Thyroid gland (tissue), 4 donors: ENCODE results near the gene P4HA2. TPM values are rescaled to one million over a fixed set of nuclear protein-coding genes. Genes with fewer than 3 reads are reported as not detected.

Experiments used
- DNase-seq, 2 donors: peaks; one replicate each; pipeline ENCODE4 v3.0.0-alpha.2; 2019
- H3K27ac ChIP-seq, 3 donors: fragments of 200-600 bp; sonication (generic); 1 replicate in 2 of 3; 2 replicates in 1 of 3; pipeline ENCODE4 v1.5.1; 2016 to 2019; ENCODE audit warnings: mild to moderate bottlenecking in 1 of 3, moderate library complexity in 1 of 3
- H3K27me3 ChIP-seq: fragments of 200-600 bp; sonication (generic); one replicate; pipeline ENCODE4 v1.5.1; 2019
- H3K36me3 ChIP-seq, 2 donors: fragments of 200-600 bp; sonication (generic); one replicate each; pipeline ENCODE4 v1.5.1; 2016 to 2019
- H3K4me1 ChIP-seq, 2 donors: fragments of 200-600 bp; sonication (generic); one replicate each; pipeline ENCODE4 v1.5.1; 2017 to 2019
- H3K4me3 ChIP-seq, 3 donors: fragments of 200-600 bp; sonication (generic); replicated peaks in 1 of 3; 1 replicate in 2 of 3; 2 replicates in 1 of 3; pipeline ENCODE4 v1.5.1; 2016; ENCODE audit warnings: mild to moderate bottlenecking in 1 of 3
- H3K9me3 ChIP-seq: fragments of 200-600 bp; sonication (generic); one replicate; pipeline ENCODE4 v1.5.1; 2017
- CTCF ChIP-seq, 6 experiments: fragments of 200-600 bp in 3 of 6; fragments of 450-650 bp in 3 of 6; sonication (generic) in 3 of 6; IDR thresholded peaks; one replicate each; pipeline ENCODE4 v1.5.1; 2016 to 2019; ENCODE audit warnings: antibody characterized with exemption in 6 of 6, mild to moderate bottlenecking in 2 of 6, inconsistent platforms in 1 of 6, moderate library complexity in 1 of 6
- POLR2A ChIP-seq, 2 donors: fragments of 450-650 bp; IDR thresholded peaks; one replicate each; pipeline ENCODE4 v1.6.1; 2017; ENCODE audit warnings: antibody characterized with exemption in 2 of 2, mild to moderate bottlenecking in 2 of 2, moderate library complexity in 1 of 2
- WGBS, 2 donors: methylation state at CpG; one replicate each; pipeline ENCODE4 v1.1.5; 2017; 5-methylcytosine and 5-hydroxymethylcytosine counted together
- intact Hi-C: fragments of 100-400 bp; cut with DNase I; formaldehyde crosslinking; loops from one replicate; pipeline ENCODE4 v1.15.1; 2023
- total RNA-seq, 4 donors: library from RNA; depleted of rRNA; stranded (reverse); fragments of >200 nt; gene quantifications; one replicate each; pipeline ENCODE4 v1.2.3, GENCODE V29; 2016

P4HA2 gene
- total RNA-seq, 4 donors from 2014 or later: 21.3 to 32.0 (median 29.6) TPM

GRCh38 chr5:132202711-132203463 is 24.8 kb downstream of the P4HA2 start:
- Histone ChIP-seq H3K36me3 (peaks cover 17 to 28% of the 10 kb centered on the region in 2 donors), H3K27me3 (no peaks in the 10 kb centered on the region), H3K27ac (no peak overlapping the region), H3K9me3 (no peaks in the 10 kb centered on the region), H3K4me3 (no peak overlapping the region), H3K4me1 (no peaks in the 10 kb centered on the region)
- WGBS, 2 donors: 92 to 100% methylated on average over 2 of the region's 2 CpGs
- intact Hi-C loops: no loop called here
- TF ChIP-seq POLR2A (IDR thresholded peaks at IDR 0.05): no peak
- TF ChIP-seq CTCF (IDR thresholded peaks at IDR 0.05): no peak
- no peak for DNase-seq

GRCh38 chr5:132199116-132199680 is 28.5 kb downstream of the P4HA2 start:
- DNase-seq: no peak
- TF ChIP-seq CTCF (IDR thresholded peaks at IDR 0.05): no peak
- no peak for TF ChIP-seq POLR2A (IDR thresholded peaks at IDR 0.05)
- Histone ChIP-seq H3K36me3 (peaks cover 13 to 25% of the 10 kb centered on the region in 2 donors), H3K9me3 (no peaks in the 10 kb centered on the region), H3K27ac (no peak overlapping the region), H3K27me3 (no peaks in the 10 kb centered on the region), H3K4me1 (no peaks in the 10 kb centered on the region), H3K4me3 (no peak overlapping the region)
- intact Hi-C loops: no loop called here
- 78 to 87% methylated on average over 5 of the region's 5 CpGs for WGBS, 2 donors

GRCh38 chr5:132198571-132198970 is 29.1 kb downstream of the P4HA2 start:
- 96% methylated on average over 5 of the region's 5 CpGs for WGBS, 2 donors
- Histone ChIP-seq H3K27me3 (no peaks in the 10 kb centered on the region), H3K4me1 (no peaks in the 10 kb centered on the region), H3K9me3 (no peaks in the 10 kb centered on the region), H3K27ac (no peak overlapping the region), H3K36me3 (peaks cover 10 to 25% of the 10 kb centered on the region in 2 donors), H3K4me3 (no peak overlapping the region)
- no peak for DNase-seq
- intact Hi-C loops: no loop called here
- TF ChIP-seq CTCF (IDR thresholded peaks at IDR 0.05) (no peak), POLR2A (IDR thresholded peaks at IDR 0.05) (no peak)

GRCh38 chr5:132195727-132196126 is 31.9 kb downstream of the P4HA2 start:
- Histone ChIP-seq H3K27me3 (no peaks in the 10 kb centered on the region), H3K4me3 (no peak overlapping the region), H3K27ac (no peak overlapping the region), H3K9me3 (no peaks in the 10 kb centered on the region), H3K4me1 (no peaks in the 10 kb centered on the region), H3K36me3 (peaks cover 0 to 27% of the 10 kb centered on the region in 2 donors)
- intact Hi-C loops: no loop called here
- no peak for DNase-seq
- TF ChIP-seq CTCF (IDR thresholded peaks at IDR 0.05) (no peak), POLR2A (IDR thresholded peaks at IDR 0.05) (no peak)
- 100% methylated on average over 1 of the region's 1 CpG for WGBS, 2 donors

GRCh38 chr5:132193165-132193694 is 34.4 kb downstream of the P4HA2 start:
- TF ChIP-seq CTCF (IDR thresholded peaks at IDR 0.05) (no peak), POLR2A (IDR thresholded peaks at IDR 0.05) (no peak)
- 83 to 86% methylated on average over 2 of the region's 2 CpGs for WGBS, 2 donors
- Histone ChIP-seq H3K4me1 (no peaks in the 10 kb centered on the region), H3K4me3 (no peak overlapping the region), H3K9me3 (no peaks in the 10 kb centered on the region), H3K27ac (no peak overlapping the region), H3K27me3 (no peaks in the 10 kb centered on the region), H3K36me3 (peaks cover 0 to 7% of the 10 kb centered on the region in 2 donors)
- intact Hi-C loops: no loop called here
- no peak for DNase-seq
